ENCODE measurements around the gene IGSF23.

GRCh38 chr19:44649578-44650145 lies 36.3 kb downstream of the IGSF23 start:
- TF ChIP-seq, protein P1, sequence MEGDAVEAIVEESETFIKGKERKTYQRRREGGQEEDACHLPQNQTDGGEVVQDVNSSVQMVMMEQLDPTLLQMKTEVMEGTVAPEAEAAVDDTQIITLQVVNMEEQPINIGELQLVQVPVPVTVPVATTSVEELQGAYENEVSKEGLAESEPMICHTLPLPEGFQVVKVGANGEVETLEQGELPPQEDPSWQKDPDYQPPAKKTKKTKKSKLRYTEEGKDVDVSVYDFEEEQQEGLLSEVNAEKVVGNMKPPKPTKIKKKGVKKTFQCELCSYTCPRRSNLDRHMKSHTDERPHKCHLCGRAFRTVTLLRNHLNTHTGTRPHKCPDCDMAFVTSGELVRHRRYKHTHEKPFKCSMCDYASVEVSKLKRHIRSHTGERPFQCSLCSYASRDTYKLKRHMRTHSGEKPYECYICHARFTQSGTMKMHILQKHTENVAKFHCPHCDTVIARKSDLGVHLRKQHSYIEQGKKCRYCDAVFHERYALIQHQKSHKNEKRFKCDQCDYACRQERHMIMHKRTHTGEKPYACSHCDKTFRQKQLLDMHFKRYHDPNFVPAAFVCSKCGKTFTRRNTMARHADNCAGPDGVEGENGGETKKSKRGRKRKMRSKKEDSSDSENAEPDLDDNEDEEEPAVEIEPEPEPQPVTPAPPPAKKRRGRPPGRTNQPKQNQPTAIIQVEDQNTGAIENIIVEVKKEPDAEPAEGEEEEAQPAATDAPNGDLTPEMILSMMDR (IDR thresholded peaks at IDR 0.05): no peak
- no peak for TF ChIP-seq POLR2A (IDR thresholded peaks at IDR 0.05)

Data from adrenal gland (tissue), 5 donors.